ACHN (cell line): ENCODE results near the gene ANKMY1.

ENCODE experiments used
- DNase-seq: peaks from one replicate; pipeline ENCODE4 v3.0.0-alpha.2; 2015
- in situ Hi-C: cut with HindIII; loops from 2 replicates; pipeline ENCODE4 v1.10.0; 2017; ENCODE audit warnings: low sequenced_read_pairs, low pct_ligation_motif_present, low pct_unique_long_range_greater_than_20kb

ANKMY1 gene

GRCh38 chr2:240469740-240470139, 88.0 kb downstream of the ANKMY1 start:
- in situ Hi-C loops, result no loop called here
- DNase-seq, result no peak

DNA sequence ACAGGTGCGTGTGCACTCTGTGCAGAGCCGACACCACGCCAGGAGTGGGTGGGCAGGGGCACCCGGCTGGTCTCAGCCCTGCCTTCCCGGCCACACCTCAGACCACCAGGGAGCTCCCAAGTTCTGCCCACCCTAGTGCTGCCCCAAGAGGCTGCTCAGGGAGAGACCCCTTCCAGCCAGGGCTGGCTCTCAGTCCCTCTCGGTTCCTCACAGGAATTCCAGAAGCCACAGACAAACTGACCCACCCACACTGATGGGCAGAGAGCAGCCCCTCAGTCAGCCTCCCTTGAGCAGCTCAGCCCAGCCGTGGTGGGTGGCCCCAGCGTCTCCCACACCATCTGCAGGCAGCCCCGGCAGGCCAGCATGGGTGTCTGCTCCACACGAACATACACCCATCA, 88.5 kb downstream of the ANKMY1 start:
- in situ Hi-C loops, result no loop called here
- no peak for DNase-seq

DNA sequence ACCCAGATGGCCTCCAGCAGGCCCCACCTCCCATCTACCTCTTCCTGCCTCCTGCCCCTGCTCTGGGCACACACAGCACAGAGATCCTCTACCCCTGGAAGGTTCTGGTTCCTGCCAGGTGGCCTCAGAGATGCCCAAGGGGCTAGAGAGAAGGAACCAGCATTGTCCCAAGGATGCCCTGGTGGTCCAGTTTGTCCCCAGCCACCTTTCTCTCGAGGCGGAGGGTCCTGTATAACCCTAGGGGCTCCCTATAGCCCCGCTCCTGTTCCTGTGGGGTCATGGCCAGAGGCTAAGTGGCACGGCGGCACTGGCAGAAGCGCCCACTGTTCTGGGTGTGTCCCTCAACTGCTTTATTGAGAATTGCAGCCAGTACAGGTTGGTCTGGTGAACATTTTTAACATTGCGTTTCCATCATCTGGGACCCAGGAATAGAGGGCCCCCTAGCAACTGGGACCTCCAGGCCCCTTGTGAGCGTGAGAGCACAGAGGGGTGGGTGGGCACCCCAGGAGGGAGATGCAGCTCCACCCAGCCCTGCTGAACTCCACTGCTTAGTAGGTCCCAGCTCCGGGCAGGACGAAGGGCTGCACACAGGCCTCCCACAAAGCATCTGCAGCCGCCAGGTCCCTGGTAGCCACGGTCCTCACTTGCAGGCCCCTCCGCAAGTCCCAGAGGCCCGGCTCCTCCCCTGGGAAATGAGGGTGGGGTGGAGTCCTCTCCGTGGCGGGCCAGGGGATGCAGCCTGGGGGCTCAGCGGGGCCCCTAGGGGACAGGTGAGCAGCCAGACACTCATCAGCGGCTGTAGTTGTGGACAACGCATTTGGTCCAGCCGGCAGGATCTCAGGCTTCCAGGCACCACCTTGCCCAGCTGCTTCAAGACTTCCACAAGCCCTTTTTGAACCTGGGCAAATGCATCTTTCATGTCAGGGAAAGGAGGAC, 89.2 kb downstream of the ANKMY1 start:
- DNase-seq, result no peak
- in situ Hi-C loops, result no loop called here

DNA sequence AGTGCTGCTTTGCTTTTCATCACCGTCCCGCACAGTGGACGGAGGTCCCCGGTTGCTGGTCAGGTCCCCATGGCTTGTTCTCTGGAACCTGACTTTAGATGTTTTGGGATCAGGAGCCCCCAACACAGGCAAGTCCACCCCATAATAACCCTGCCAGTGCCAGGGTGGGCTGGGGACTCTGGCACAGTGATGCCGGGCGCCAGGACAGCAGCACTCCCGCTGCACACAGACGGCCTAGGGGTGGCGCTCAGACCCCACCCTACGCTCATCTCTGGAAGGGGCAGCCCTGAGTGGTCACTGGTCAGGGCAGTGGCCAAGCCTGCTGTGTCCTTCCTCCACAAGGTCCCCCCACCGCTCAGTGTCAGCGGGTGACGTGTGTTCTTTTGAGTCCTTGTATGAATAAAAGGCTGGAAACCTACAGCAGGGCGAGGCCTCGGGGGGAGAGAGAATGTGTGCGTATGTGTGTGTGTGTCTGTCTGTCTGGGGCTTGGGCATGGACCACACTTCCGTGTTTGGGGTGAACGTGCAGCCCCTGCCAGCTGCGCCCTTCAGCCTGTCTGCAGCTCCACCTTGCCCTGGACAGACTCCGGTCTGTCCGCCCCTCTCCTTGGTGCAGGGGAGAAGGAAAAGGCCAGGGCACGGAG, 90.0 kb downstream of the ANKMY1 start:
- no peak for DNase-seq
- in situ Hi-C loops, result no loop called here

GRCh38 chr2:240467149-240467642, 90.6 kb downstream of the ANKMY1 start:
- in situ Hi-C loops, result no loop called here
- DNase-seq, result no peak

- in situ Hi-C loops, result no loop called here
- DNase-seq, result no peak
Measured at GRCh38 chr2:240466579-240467148, 91.1 kb downstream of the ANKMY1 start.

GRCh38 chr2:240465765-240466578, 91.8 kb downstream of the ANKMY1 start:
- in situ Hi-C loops, result no loop called here
- DNase-seq, result no peak

GRCh38 chr2:240465268-240465764, 92.5 kb downstream of the ANKMY1 start:
- in situ Hi-C loops, result no loop called here
- DNase-seq, result no peak

- no peak for DNase-seq
- in situ Hi-C loops, result no loop called here
Measured at GRCh38 chr2:240464514-240465241, 93.1 kb downstream of the ANKMY1 start.

DNA sequence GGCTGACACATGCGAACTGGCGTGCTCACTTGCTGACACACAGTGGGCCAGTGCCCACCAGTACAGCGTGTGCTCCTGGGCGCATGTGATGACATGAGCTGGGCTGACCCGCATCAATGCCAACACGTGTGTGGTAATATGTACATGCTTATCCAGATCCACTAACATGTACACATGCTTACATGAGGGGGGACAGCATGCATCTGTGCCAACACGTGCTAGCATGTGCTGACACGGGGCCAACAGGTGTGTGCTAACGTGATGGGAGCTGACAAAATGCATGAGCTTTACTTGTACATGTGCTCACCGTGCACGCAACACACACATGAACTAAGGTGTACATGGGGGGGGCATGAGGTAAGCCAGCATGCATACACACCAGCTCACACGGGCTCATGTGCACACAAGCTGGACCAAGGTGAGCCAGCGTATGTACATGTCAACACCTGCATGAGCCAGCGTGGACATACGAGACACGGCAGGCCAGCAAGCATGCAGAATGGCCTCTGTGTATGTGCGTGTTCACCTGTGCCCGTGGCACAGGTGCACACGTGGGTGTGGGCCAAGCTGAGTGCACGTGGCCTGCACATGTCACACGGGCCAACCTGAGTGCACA, 93.8 kb downstream of the ANKMY1 start:
- in situ Hi-C loops, result no loop called here
- no peak for DNase-seq

DNA sequence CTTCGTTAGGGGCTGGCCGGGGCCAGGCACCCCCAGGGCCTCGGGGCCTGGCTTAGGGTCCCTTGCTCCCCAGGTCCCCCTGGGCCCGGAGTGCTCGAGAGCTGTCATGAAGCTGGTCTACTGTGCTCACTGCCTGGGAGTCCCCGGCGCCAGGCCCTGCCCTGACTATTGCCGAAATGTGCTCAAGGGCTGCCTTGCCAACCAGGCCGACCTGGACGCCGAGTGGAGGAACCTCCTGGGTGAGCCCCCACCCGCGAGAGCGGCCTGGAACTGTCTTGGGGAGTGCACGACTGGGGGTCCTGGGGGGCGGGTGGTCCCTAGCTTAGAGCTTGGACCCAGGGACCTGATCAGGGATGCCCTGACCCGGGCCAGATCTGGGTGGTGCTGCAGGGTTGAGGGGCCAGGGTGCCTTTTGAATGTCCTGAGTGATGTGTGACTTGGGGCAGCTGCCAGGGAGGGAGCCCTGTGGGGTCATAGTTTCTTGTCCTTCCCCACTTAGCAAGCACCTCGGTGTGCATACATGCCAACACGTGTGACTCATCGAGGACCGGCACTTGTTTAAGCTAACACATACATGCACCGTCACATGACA, 94.4 kb downstream of the ANKMY1 start:
- in situ Hi-C loops, result no loop called here
- no peak for DNase-seq

DNA sequence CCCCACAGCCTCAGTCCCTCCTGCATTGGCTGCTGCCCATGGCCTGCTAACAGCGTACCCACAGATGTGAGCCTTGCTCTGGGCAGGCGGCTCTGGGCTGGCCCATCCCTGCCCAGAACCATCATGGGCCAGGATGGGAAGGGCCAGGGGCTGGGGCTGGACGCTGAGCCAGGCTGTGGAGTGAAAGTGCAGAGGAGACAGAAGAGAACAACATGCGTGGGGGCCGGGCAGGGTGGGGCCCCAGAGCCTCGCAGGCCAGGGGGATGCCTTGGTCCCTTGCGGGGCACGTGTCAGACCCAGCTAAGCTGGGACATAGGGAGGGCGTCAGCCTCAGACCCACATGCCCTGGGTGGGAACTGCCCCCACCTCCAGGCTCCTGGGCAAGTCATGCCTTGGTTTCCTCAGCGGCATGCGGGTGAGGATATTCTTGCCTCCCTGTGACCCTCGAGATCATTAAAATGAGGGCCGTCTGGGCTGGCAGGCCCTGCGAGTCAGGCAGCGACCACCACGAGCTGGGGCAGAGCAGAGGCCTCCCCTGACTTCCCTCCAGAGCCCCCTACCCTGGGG, 95.0 kb downstream of the ANKMY1 start:
- no peak for DNase-seq
- in situ Hi-C loops, result no loop called here

DNA sequence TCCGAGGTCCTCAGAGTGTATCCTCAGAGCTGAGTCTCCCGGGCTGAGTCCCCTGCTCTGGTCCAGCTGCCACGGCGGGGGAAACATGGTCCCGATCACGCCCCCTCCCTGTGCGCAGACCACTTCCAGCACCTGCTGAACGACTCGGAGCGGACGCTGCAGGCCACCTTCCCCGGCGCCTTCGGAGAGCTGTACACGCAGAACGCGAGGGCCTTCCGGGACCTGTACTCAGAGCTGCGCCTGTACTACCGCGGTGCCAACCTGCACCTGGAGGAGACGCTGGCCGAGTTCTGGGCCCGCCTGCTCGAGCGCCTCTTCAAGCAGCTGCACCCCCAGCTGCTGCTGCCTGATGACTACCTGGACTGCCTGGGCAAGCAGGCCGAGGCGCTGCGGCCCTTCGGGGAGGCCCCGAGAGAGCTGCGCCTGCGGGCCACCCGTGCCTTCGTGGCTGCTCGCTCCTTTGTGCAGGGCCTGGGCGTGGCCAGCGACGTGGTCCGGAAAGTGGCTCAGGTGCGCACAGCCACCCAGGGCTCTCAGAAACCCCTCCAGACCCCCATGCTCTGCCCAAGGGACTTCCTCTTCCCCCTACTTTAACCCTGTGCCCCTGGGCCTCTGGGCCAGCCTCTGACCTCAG, 95.6 kb downstream of the ANKMY1 start:
- in situ Hi-C loops, result no loop called here
- no peak for DNase-seq

DNA sequence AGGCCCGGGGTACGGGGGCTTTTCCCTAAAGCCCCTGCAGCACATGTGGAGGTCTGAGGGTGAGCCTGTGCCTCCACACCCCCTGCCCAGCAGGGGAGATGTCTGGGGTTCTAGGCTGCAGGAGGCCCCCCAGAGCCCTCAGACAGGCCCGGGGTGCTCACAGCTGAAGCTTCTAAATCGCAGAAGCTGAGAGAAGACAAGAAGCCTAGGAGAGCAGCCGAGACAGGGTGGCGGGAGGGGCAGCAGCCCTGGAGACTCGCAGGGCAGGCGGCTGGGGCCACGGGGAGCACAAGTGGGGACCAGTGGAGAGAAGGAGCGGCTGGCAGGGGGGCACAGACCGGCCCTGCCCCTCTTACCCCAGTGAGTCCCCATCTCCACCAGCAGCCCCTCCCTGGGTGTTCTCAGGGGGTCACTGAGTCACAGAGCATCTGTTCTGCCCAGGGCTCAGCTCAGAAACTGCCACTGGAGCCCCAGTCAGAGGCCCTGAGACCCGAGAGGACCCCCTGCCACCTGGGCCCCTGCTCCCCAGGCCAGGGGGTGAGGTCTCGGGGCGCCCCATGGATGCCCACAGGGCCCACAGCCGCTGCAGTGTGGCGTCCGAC, 96.2 kb downstream of the ANKMY1 start:
- DNase-seq, result no peak
- in situ Hi-C loops, result no loop called here

- no peak for DNase-seq
- in situ Hi-C loops, result no loop called here
Measured at GRCh38 chr2:240460781-240461431, 96.9 kb downstream of the ANKMY1 start.

- no peak for DNase-seq
- in situ Hi-C loops, result no loop called here
Measured at GRCh38 chr2:240460253-240460711, 97.5 kb downstream of the ANKMY1 start.
